Prostate gland (tissue), 2 donors: ENCODE data around the gene ITGB1.

Source experiments
- CTCF ChIP-seq, 4 experiments: fragments of 200-600 bp in 2 of 4; fragments of 450-650 bp in 2 of 4; sonication (generic) in 2 of 4; IDR thresholded peaks; 1 replicate in 3 of 4; 2 replicates in 1 of 4; pipeline ENCODE4 v1.5.1; 2016 to 2019; ENCODE audit warnings: antibody characterized with exemption in 4 of 4, mild to moderate bottlenecking in 2 of 4, moderate library complexity in 2 of 4
- POLR2A ChIP-seq: fragments of 450-650 bp; IDR thresholded peaks from one replicate; pipeline ENCODE4 v1.6.1; 2016; ENCODE audit warnings: antibody characterized with exemption, mild to moderate bottlenecking
- POLR2AphosphoS5 ChIP-seq: sonication (generic); formaldehyde crosslinking; IDR thresholded peaks from one replicate; pipeline ENCODE4 v1.6.1; 2017; ENCODE audit warnings: antibody characterized with exemption

GRCh38 chr10:32987172-32987571 is 29.1 kb upstream of the ITGB1 start:
- no peak for TF ChIP-seq POLR2A
- TF ChIP-seq CTCF (IDR thresholded peaks at IDR 0.05), result no peak
- no peak for TF ChIP-seq POLR2AphosphoS5
